Lung (tissue), 12 donors: ENCODE measurements around the gene TBCK. TPM values are rescaled to one million over a fixed set of nuclear protein-coding genes. Genes with fewer than 3 reads are reported as not detected.

Experiments
- ATAC-seq: fragments of 200-7000 bp; cut with Tn5 transposase; one replicate; pipeline ENCODE4 v1.9.1; 2020; ENCODE audit warnings: moderate number of reproducible peaks; ENCODE audit not compliant: insufficient read depth, low FRiP score
- DNase-seq, 3 donors: peaks; one replicate each; pipeline ENCODE4 v3.0.0-alpha.2; 2013 to 2017
- H3K27ac ChIP-seq, 2 donors: one replicate each; pipeline ENCODE4 v1.5.1; 2013; ENCODE audit warnings: mild to moderate bottlenecking in 2 of 2, moderate library complexity in 2 of 2, control low read depth in 1 of 2, inconsistent platforms in 1 of 2, low read depth in 1 of 2, low read length in 1 of 2
- H3K27me3 ChIP-seq, 3 donors: one replicate each; pipeline ENCODE4 v1.5.1; 2013; ENCODE audit warnings: low read length in 2 of 3; ENCODE audit not compliant: control insufficient read depth in 3 of 3, insufficient read depth in 3 of 3
- H3K36me3 ChIP-seq, 4 donors: one replicate each; pipeline ENCODE4 v1.5.1; 2013; ENCODE audit warnings: low read length in 4 of 4, mild to moderate bottlenecking in 1 of 4, moderate library complexity in 1 of 4; ENCODE audit not compliant: control insufficient read depth in 4 of 4, insufficient read depth in 4 of 4
- H3K4me1 ChIP-seq, 5 donors: one replicate each; pipeline ENCODE4 v1.5.1; 2013; ENCODE audit warnings: low read length in 5 of 5, mild to moderate bottlenecking in 2 of 5, moderate library complexity in 1 of 5; ENCODE audit not compliant: control insufficient read depth in 5 of 5, insufficient read depth in 5 of 5
- H3K4me3 ChIP-seq: one replicate; pipeline ENCODE4 v1.5.1; 2013; ENCODE audit warnings: mild to moderate bottlenecking, control low read depth, moderate library complexity
- H3K9ac ChIP-seq, 2 donors: one replicate each; pipeline ENCODE4 v1.5.1; 2013; ENCODE audit warnings: low read length in 2 of 2, control low read depth in 1 of 2; ENCODE audit not compliant: insufficient read depth in 1 of 2
- H3K9me3 ChIP-seq, 4 donors: one replicate each; pipeline ENCODE4 v1.5.1; 2013; ENCODE audit warnings: low read length in 3 of 4, mild to moderate bottlenecking in 1 of 4, moderate library complexity in 1 of 4; ENCODE audit not compliant: control insufficient read depth in 4 of 4, insufficient read depth in 3 of 4
- WGBS, 2 donors: extraction: QIAGEN DNeasy Blood & Tissue Kit; methylation state at CpG; one replicate each; pipeline ENCODE4 v1.1.7; 2013; 5-methylcytosine and 5-hydroxymethylcytosine counted together
- polyA plus RNA-seq, 2 donors: library from polyadenylated mRNA; stranded (reverse); fragments of 200-250 nt; gene quantifications; one replicate each; pipeline ENCODE4 v1.2.1, GENCODE V29; 2013
- total RNA-seq, 2 donors: library from RNA; depleted of rRNA in 1 of 2; stranded (reverse); fragments of >200 nt in 1 of 2; gene quantifications; one replicate each; pipeline ENCODE4 v1.2.1, GENCODE V29; 2014 to 2021
- TF ChIP-seq, protein P1 (sequence below): IDR thresholded peaks from 2 replicates; pipeline ENCODE4 v1.5.1; 2012; ENCODE audit warnings: mild to moderate bottlenecking; ENCODE audit errors: control extremely low read depth, extremely low read depth
- donor health status: control.
- donor health status: control.
- donor health status: Bipolar disorder and iron deficiency.
- donor health status: healthy.
- donor health status: DM: yes; HTN: yes; CAD: no.

The TBCK gene
- total and polyA plus RNA-seq, 4 donors = 6.7 to 71.2 (median 18.6) TPM

- TF ChIP-seq, protein P1, sequence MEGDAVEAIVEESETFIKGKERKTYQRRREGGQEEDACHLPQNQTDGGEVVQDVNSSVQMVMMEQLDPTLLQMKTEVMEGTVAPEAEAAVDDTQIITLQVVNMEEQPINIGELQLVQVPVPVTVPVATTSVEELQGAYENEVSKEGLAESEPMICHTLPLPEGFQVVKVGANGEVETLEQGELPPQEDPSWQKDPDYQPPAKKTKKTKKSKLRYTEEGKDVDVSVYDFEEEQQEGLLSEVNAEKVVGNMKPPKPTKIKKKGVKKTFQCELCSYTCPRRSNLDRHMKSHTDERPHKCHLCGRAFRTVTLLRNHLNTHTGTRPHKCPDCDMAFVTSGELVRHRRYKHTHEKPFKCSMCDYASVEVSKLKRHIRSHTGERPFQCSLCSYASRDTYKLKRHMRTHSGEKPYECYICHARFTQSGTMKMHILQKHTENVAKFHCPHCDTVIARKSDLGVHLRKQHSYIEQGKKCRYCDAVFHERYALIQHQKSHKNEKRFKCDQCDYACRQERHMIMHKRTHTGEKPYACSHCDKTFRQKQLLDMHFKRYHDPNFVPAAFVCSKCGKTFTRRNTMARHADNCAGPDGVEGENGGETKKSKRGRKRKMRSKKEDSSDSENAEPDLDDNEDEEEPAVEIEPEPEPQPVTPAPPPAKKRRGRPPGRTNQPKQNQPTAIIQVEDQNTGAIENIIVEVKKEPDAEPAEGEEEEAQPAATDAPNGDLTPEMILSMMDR = no peak
- no peaks in the 10 kb centered on the region for H3K4me1 ChIP-seq
- H3K27ac ChIP-seq = no peak overlapping the region
- no peak overlapping the region for H3K4me3 ChIP-seq
- peaks cover 0 to 4% (median 0%) of the 10 kb centered on the region in 4 donors for H3K9me3 ChIP-seq
- no peak for DNase-seq
- ATAC-seq = no peak
- 81 to 96% methylated on average over 2 of the region's 2 CpGs for whole genome bisulfite sequencing, 2 donors
- H3K36me3 ChIP-seq = peaks cover 0 to 4% (median 1%) of the 10 kb centered on the region in 4 donors
- no peak overlapping the region for H3K9ac ChIP-seq
- no peaks in the 10 kb centered on the region for H3K27me3 ChIP-seq
These were observed 166.1 kb downstream of the TBCK start for GRCh38 chr4:106149911-106150310.

- no peak for DNase-seq
- TF ChIP-seq, protein P1 = no peak
- Histone ChIP-seq H3K9ac (no peak overlapping the region), H3K27me3 (no peaks in the 10 kb centered on the region), H3K4me1 (no peaks in the 10 kb centered on the region), H3K9me3 (peaks cover 0 to 4% (median 0%) of the 10 kb centered on the region in 4 donors), H3K4me3 (no peak overlapping the region), H3K27ac (no peak overlapping the region), H3K36me3 (peaks cover 0 to 4% (median 1%) of the 10 kb centered on the region in 4 donors)
- WGBS, 2 donors = 86 to 100% methylated on average over 1 of the region's 1 CpG
- ATAC-seq = no peak
These were observed 167.0 kb downstream of the TBCK start for GRCh38 chr4:106149026-106149425.

DNA sequence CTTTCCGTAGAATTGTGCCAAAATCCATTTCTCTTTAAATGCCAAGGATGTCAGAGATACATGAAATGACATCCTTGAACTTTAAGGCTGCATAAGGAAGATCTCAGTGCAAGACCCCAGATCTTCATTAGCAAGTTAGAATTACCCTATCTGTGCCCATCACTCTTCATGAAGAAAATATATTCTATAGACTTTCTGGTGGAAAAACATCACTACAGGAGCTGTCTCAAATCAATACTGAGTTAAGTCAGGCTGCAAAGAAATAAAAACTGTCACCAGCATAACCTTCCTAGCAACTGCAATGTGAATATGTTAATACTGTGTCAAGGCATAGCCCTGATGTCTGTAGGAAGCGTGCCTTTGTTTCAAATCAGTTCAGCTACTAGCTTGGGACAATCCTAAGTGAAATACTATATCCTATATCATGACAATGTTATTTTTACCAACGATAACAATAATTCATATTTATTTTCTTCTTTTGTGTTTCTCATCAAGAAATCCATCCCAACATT lies 173.3 kb downstream of the TBCK start:
- ATAC-seq = no peak
- H3K36me3 ChIP-seq = peaks cover 0 to 4% (median 1%) of the 10 kb centered on the region in 4 donors
- no peak for DNase-seq
- H3K9ac ChIP-seq = no peak overlapping the region
- 83 to 88% methylated on average over 3 of the region's 3 CpGs for WGBS, 2 donors
- H3K4me3 ChIP-seq = no peak overlapping the region
- H3K27me3 ChIP-seq = no peaks in the 10 kb centered on the region
- TF ChIP-seq, protein P1 = no peak
- peaks cover 0 to 4% (median 0%) of the 10 kb centered on the region in 4 donors for H3K9me3 ChIP-seq
- no peaks in the 10 kb centered on the region for H3K4me1 ChIP-seq
- H3K27ac ChIP-seq = no peak overlapping the region

DNA sequence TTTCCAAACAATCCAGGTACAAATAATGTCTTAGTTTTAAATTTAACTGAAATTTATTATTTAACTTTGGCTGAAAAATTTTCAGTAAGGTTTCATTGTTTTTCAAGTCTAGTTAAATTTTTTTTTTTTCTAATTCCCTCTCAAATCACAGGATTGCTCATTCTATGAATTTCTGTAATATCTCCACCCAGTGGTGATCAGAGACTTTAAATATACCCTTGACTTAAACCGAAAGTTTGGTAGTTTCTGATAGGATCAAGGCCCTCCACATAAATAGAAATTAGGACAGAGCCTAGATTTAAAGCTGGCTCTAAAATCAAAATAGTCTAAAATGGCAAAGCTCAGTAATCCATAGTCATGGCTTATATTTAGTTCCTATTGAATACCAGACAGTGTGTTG lies 175.4 kb downstream of the TBCK start:
- ATAC-seq = no peak
- WGBS, 2 donors = 83 to 92% methylated on average over 1 of the region's 1 CpG
- H3K27ac ChIP-seq = no peak overlapping the region
- H3K4me3 ChIP-seq = no peak overlapping the region
- no peaks in the 10 kb centered on the region for H3K27me3 ChIP-seq
- H3K4me1 ChIP-seq = no peaks in the 10 kb centered on the region
- H3K9me3 ChIP-seq = no peaks in the 10 kb centered on the region
- H3K36me3 ChIP-seq = peaks cover 0 to 4% (median 0%) of the 10 kb centered on the region in 4 donors
- no peak overlapping the region for H3K9ac ChIP-seq
- TF ChIP-seq, protein P1 = no peak
- DNase-seq = no peak
